ENCODE data around the gene TXLNA.

DNA sequence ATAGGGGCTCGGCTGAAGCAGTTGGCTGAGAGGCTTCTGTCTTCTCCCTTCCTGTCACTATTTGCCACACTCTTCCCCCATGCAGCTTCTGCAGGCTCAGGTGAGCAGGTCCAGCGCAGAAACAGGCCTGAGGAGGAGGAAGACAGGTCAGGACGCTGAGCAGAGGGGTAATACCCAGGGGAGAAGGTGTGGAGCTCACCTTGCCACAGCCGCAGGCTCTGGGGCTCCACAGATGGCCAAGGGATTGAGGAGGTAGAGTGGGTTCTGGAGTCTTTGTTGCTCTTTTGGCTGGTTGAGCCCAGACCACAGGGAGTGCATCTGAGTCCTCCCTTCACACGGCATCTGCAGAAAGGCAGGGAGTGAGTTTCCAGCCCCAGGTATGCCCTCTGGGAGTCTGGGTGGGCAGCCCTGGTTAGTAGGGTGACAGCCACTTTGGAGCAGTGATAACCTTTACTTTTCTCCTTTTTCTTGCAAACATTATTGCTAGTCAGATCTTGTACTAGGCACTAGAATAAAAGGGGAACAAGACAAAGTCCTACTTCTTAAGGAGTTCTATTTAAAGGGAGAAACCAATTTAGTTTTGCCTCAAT, 52.5 kb downstream of the TXLNA start:
- TF ChIP-seq EZH2 (IDR thresholded peaks at IDR 0.05; ENCODE audit: low read length): no peak
- TF ChIP-seq, protein P1, sequence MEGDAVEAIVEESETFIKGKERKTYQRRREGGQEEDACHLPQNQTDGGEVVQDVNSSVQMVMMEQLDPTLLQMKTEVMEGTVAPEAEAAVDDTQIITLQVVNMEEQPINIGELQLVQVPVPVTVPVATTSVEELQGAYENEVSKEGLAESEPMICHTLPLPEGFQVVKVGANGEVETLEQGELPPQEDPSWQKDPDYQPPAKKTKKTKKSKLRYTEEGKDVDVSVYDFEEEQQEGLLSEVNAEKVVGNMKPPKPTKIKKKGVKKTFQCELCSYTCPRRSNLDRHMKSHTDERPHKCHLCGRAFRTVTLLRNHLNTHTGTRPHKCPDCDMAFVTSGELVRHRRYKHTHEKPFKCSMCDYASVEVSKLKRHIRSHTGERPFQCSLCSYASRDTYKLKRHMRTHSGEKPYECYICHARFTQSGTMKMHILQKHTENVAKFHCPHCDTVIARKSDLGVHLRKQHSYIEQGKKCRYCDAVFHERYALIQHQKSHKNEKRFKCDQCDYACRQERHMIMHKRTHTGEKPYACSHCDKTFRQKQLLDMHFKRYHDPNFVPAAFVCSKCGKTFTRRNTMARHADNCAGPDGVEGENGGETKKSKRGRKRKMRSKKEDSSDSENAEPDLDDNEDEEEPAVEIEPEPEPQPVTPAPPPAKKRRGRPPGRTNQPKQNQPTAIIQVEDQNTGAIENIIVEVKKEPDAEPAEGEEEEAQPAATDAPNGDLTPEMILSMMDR (optimal IDR thresholded peaks at IDR 0.05 in 1 of 3, IDR thresholded peaks at IDR 0.05 in 1 of 3, conservative IDR thresholded peaks at IDR 0.05 in 1 of 3; ENCODE audit: extremely low read depth in 1 of 3, insufficient read depth in 2 of 3, low read length in 3 of 3): no peak

Data from keratinocyte (primary cell).